Loucy (cell line): Measurements from ENCODE around the gene CAB39.

Source experiments
- CTCF ChIP-seq: fragments of 200-600 bp; sonication (generic); conservative IDR thresholded peaks from 2 replicates; pipeline ENCODE4 v1.5.1; 2014; ENCODE audit warnings: mild to moderate bottlenecking, antibody characterized with exemption, low read length
- EZH2phosphoT487 ChIP-seq: fragments of 200-600 bp; IDR thresholded peaks from 2 replicates; pipeline ENCODE4 v1.6.1; 2018; ENCODE audit warnings: antibody characterized with exemption, mild to moderate bottlenecking, moderate library complexity, borderline replicate concordance

- TF ChIP-seq EZH2phosphoT487 (no peak), CTCF (no peak)
Measured at GRCh38 chr2:230668184-230668938, 44.3 kb upstream of the CAB39 start.
